Liver (tissue), 9 donors: ENCODE measurements around the gene VEGFB. TPM values are rescaled to one million over a fixed set of nuclear protein-coding genes. Genes with fewer than 3 reads are reported as not detected.

Source experiments
- DNase-seq: peaks from one replicate; pipeline ENCODE4 v3.0.0-alpha.2; 2017; ENCODE audit warnings: low spot score
- H3K27ac ChIP-seq, 2 donors: one replicate each; pipeline ENCODE4 v1.7.0; 2013; ENCODE audit warnings: inconsistent platforms in 2 of 2, low read length in 2 of 2, control low read depth in 1 of 2, low read depth in 1 of 2, mild to moderate bottlenecking in 1 of 2
- H3K27me3 ChIP-seq, 4 donors: one replicate each; pipeline versions ENCODE4 v1.6.1 to v1.7.0; 2013; ENCODE audit warnings: low read length in 3 of 4, inconsistent platforms in 1 of 4, mild to moderate bottlenecking in 1 of 4, moderate library complexity in 1 of 4; ENCODE audit not compliant: control insufficient read depth in 4 of 4, insufficient read depth in 4 of 4
- H3K36me3 ChIP-seq, 4 donors: one replicate each; pipeline versions ENCODE4 v1.6.1 to v1.7.0; 2013; ENCODE audit warnings: low read length in 3 of 4, mild to moderate bottlenecking in 3 of 4, low read depth in 1 of 4, moderate library complexity in 1 of 4; ENCODE audit not compliant: control insufficient read depth in 4 of 4, insufficient read depth in 3 of 4
- H3K4me1 ChIP-seq, 4 donors: one replicate each; pipeline versions ENCODE4 v1.6.1 to v1.7.0; 2013; ENCODE audit warnings: low read length in 3 of 4, mild to moderate bottlenecking in 3 of 4, moderate library complexity in 1 of 4; ENCODE audit not compliant: control insufficient read depth in 4 of 4, insufficient read depth in 4 of 4
- H3K4me3 ChIP-seq, 3 donors: one replicate each; pipeline versions ENCODE4 v1.6.1 to v1.7.0; 2013; ENCODE audit warnings: low read length in 3 of 3, control low read depth in 1 of 3, low read depth in 1 of 3, mild to moderate bottlenecking in 1 of 3
- H3K9ac ChIP-seq, 2 donors: one replicate each; pipeline ENCODE4 v1.7.0; 2013; ENCODE audit warnings: low read length in 2 of 2, mild to moderate bottlenecking in 2 of 2, moderate library complexity in 2 of 2, control low read depth in 1 of 2, low read depth in 1 of 2
- H3K9me3 ChIP-seq, 4 donors: one replicate each; pipeline versions ENCODE4 v1.6.1 to v1.7.0; 2013; ENCODE audit warnings: low read length in 3 of 4; ENCODE audit not compliant: control insufficient read depth in 4 of 4
- EGR1 ChIP-seq, 2 donors: IDR thresholded peaks; 2 replicates each; pipeline ENCODE4 v1.6.1; 2016 to 2018; ENCODE audit warnings: antibody characterized with exemption in 2 of 2, low read depth in 2 of 2
- FOXA1 ChIP-seq: IDR thresholded peaks from 2 replicates; pipeline ENCODE4 v1.6.1; 2016; ENCODE audit warnings: antibody characterized with exemption
- FOXA2 ChIP-seq: IDR thresholded peaks from 2 replicates; pipeline ENCODE4 v1.6.1; 2016; ENCODE audit warnings: antibody characterized with exemption
- GABPA ChIP-seq, 2 donors: IDR thresholded peaks in 1 of 2; conservative IDR thresholded peaks in 1 of 2; 2 replicates each; pipeline ENCODE4 v1.6.1; 2016; ENCODE audit warnings: antibody characterized with exemption in 2 of 2, mild to moderate bottlenecking in 1 of 2, moderate library complexity in 1 of 2
- HNF4A ChIP-seq, 2 donors: conservative IDR thresholded peaks; 2 replicates each; pipeline ENCODE4 v1.6.1; 2016; ENCODE audit warnings: antibody characterized with exemption in 2 of 2, mild to moderate bottlenecking in 2 of 2
- HNF4G ChIP-seq: IDR thresholded peaks from 2 replicates; pipeline ENCODE4 v1.6.1; 2016; ENCODE audit warnings: antibody characterized with exemption
- JUND ChIP-seq, 2 donors: IDR thresholded peaks; 2 replicates each; pipeline ENCODE4 v1.6.1; 2016; ENCODE audit warnings: antibody characterized with exemption in 2 of 2
- NR2F2 ChIP-seq: IDR thresholded peaks from 2 replicates; pipeline ENCODE4 v1.6.1; 2016; ENCODE audit warnings: antibody characterized with exemption
- RAD21 ChIP-seq, 2 donors: IDR thresholded peaks; 2 replicates each; pipeline ENCODE4 v1.6.1; 2016; ENCODE audit warnings: antibody characterized with exemption in 2 of 2, mild to moderate bottlenecking in 2 of 2
- SP1 ChIP-seq: IDR thresholded peaks from 2 replicates; pipeline ENCODE4 v1.6.1; 2018; ENCODE audit warnings: antibody characterized with exemption, mild to moderate bottlenecking
- YY1 ChIP-seq: IDR thresholded peaks from 2 replicates; pipeline ENCODE4 v1.6.1; 2016; ENCODE audit warnings: antibody characterized with exemption, mild to moderate bottlenecking
- WGBS: extraction: QIAGEN DNeasy Blood & Tissue Kit; methylation state at CpG from one replicate; pipeline ENCODE4 v1.1.7; 2013; 5-methylcytosine and 5-hydroxymethylcytosine counted together
- polyA plus RNA-seq, 2 donors: library from polyadenylated mRNA; stranded (reverse) in 1 of 2; unstranded in 1 of 2; fragments of 200-250 nt in 1 of 2; fragments of >200 nt in 1 of 2; fragmentation: Nextera tagmentation in 1 of 2; extraction: Ambion mirVana in 1 of 2; gene quantifications; one replicate each; pipeline versions ENCODE4 v1.2.1 to v1.2.3, GENCODE V29; 2013 to 2015
- total RNA-seq, 2 donors: library from RNA; depleted of rRNA; stranded (reverse); fragments of >200 nt; gene quantifications; one replicate each; pipeline ENCODE4 v1.2.3, GENCODE V29; 2014
- TF ChIP-seq, protein P1 (sequence below): IDR thresholded peaks from 2 replicates; pipeline ENCODE4 v1.6.1; 2016; ENCODE audit warnings: antibody characterized with exemption, mild to moderate bottlenecking
- TF ChIP-seq, protein P2 (sequence below): IDR thresholded peaks from 2 replicates; pipeline ENCODE4 v1.6.1; 2016; ENCODE audit warnings: antibody characterized with exemption
- TF ChIP-seq, protein P3 (sequence below): fragments of 150-350 bp; IDR thresholded peaks from 2 replicates; pipeline ENCODE4 v1.5.1; 2017; ENCODE audit warnings: improper control_type of control experiment, low read depth, low read length; ENCODE audit not compliant: missing input control
- TF ChIP-seq, protein P4 (sequence below): IDR thresholded peaks from 2 replicates; pipeline ENCODE4 v1.6.1; 2016; ENCODE audit warnings: antibody characterized with exemption
- TF ChIP-seq, protein P5 (sequence below): IDR thresholded peaks from 2 replicates; pipeline ENCODE4 v1.6.1; 2016; ENCODE audit warnings: antibody characterized with exemption
- donor health status: healthy.
- donor health status: healthy.
- donor health status: healthy.
- donor health status: healthy.
- donor health status: healthy.

VEGFB gene
- total and polyA plus RNA-seq, 4 donors = 3.6 to 17.3 (median 10.7) TPM

DNA sequence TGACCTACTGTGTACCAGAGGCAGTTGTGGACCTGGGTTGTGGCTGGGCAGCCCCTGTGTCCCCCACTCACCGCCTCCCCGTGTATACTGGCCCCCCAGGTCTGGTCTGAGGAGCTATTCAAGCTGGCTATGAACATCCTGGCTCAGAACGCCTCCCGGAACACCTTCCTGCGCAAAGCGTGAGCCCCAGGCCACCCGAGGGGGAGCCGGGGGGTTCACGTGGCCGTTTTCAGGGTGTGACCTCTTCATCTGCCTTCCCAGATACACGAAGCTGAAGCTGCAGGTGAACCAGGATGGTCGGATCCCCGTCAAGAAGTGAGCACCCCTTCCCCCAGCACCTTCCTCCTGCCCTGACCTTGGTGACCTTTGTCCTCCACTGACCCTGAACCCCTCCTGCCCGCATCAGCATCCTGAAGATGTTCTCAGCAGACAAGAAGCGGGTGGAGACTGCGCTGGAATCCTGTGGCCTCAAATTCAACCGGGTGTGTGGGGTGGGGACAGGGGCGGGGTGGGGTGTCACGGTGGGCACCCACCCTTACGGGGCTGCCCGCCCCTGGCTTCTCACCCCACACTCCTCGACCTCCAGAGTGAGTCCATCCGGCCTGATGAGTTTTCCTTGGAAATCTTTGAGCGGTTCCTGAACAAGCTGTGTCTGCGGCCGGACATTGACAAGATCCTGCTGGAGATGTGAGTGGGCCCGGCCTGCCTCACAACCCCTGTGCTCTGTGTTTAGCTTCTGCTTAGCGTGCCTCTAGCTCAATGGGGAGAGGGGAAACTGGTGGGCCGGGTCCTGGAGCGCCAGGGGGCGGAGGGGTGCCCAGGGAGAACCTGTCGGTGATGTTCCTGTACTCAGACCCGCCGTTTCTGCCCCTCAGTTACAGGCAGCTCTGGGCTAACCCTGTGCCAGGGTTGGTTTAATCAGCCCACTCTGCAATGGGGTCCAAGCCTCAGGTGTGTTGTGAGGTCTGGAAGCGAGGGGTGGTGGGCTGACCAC lies 21.0 kb downstream of the VEGFB start:
- H3K9ac ChIP-seq = no peak overlapping the region
- no peak overlapping the region for H3K27ac ChIP-seq
- H3K27me3 ChIP-seq = no peaks in the 10 kb centered on the region
- 92% methylated on average over 35 of the region's 35 CpGs for WGBS
- no peak overlapping the region for H3K4me3 ChIP-seq
- H3K9me3 ChIP-seq = no peaks in the 10 kb centered on the region
- peaks cover under 1 to 17% (median 14%) of the 10 kb centered on the region in 4 donors for H3K4me1 ChIP-seq
- DNase-seq = no peak
- peaks cover 0 to 12% (median 3%) of the 10 kb centered on the region in 4 donors for H3K36me3 ChIP-seq
- TF ChIP-seq FOXA1 (no peak), HNF4A (conservative IDR thresholded peaks at IDR 0.05) (no peak), JUND (IDR thresholded peaks at IDR 0.05) (no peak), YY1 (no peak), RAD21 (IDR thresholded peaks at IDR 0.05) (no peak), FOXA2 (no peak), NR2F2 (no peak), EGR1 (IDR thresholded peaks at IDR 0.05; ENCODE audit: low read depth in 2 of 2) (no peak), GABPA (IDR thresholded peaks at IDR 0.05 in 1 of 2, conservative IDR thresholded peaks at IDR 0.05 in 1 of 2) (no peak), HNF4G (no peak), SP1 (no peak)
- TF ChIP-seq, protein P1, sequence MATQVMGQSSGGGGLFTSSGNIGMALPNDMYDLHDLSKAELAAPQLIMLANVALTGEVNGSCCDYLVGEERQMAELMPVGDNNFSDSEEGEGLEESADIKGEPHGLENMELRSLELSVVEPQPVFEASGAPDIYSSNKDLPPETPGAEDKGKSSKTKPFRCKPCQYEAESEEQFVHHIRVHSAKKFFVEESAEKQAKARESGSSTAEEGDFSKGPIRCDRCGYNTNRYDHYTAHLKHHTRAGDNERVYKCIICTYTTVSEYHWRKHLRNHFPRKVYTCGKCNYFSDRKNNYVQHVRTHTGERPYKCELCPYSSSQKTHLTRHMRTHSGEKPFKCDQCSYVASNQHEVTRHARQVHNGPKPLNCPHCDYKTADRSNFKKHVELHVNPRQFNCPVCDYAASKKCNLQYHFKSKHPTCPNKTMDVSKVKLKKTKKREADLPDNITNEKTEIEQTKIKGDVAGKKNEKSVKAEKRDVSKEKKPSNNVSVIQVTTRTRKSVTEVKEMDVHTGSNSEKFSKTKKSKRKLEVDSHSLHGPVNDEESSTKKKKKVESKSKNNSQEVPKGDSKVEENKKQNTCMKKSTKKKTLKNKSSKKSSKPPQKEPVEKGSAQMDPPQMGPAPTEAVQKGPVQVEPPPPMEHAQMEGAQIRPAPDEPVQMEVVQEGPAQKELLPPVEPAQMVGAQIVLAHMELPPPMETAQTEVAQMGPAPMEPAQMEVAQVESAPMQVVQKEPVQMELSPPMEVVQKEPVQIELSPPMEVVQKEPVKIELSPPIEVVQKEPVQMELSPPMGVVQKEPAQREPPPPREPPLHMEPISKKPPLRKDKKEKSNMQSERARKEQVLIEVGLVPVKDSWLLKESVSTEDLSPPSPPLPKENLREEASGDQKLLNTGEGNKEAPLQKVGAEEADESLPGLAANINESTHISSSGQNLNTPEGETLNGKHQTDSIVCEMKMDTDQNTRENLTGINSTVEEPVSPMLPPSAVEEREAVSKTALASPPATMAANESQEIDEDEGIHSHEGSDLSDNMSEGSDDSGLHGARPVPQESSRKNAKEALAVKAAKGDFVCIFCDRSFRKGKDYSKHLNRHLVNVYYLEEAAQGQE = no peak
- TF ChIP-seq, protein P2, sequence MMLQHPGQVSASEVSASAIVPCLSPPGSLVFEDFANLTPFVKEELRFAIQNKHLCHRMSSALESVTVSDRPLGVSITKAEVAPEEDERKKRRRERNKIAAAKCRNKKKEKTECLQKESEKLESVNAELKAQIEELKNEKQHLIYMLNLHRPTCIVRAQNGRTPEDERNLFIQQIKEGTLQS = no peak
- TF ChIP-seq, protein P3, sequence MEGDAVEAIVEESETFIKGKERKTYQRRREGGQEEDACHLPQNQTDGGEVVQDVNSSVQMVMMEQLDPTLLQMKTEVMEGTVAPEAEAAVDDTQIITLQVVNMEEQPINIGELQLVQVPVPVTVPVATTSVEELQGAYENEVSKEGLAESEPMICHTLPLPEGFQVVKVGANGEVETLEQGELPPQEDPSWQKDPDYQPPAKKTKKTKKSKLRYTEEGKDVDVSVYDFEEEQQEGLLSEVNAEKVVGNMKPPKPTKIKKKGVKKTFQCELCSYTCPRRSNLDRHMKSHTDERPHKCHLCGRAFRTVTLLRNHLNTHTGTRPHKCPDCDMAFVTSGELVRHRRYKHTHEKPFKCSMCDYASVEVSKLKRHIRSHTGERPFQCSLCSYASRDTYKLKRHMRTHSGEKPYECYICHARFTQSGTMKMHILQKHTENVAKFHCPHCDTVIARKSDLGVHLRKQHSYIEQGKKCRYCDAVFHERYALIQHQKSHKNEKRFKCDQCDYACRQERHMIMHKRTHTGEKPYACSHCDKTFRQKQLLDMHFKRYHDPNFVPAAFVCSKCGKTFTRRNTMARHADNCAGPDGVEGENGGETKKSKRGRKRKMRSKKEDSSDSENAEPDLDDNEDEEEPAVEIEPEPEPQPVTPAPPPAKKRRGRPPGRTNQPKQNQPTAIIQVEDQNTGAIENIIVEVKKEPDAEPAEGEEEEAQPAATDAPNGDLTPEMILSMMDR = no peak
- TF ChIP-seq, protein P4, sequence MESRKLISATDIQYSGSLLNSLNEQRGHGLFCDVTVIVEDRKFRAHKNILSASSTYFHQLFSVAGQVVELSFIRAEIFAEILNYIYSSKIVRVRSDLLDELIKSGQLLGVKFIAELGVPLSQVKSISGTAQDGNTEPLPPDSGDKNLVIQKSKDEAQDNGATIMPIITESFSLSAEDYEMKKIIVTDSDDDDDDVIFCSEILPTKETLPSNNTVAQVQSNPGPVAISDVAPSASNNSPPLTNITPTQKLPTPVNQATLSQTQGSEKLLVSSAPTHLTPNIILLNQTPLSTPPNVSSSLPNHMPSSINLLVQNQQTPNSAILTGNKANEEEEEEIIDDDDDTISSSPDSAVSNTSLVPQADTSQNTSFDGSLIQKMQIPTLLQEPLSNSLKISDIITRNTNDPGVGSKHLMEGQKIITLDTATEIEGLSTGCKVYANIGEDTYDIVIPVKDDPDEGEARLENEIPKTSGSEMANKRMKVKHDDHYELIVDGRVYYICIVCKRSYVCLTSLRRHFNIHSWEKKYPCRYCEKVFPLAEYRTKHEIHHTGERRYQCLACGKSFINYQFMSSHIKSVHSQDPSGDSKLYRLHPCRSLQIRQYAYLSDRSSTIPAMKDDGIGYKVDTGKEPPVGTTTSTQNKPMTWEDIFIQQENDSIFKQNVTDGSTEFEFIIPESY = no peak
- TF ChIP-seq, protein P5, sequence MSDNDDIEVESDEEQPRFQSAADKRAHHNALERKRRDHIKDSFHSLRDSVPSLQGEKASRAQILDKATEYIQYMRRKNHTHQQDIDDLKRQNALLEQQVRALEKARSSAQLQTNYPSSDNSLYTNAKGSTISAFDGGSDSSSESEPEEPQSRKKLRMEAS = no peak
